ENCODE data around the gene KISS1R.
A peak's percentile ranks its signal among the peaks of the same experiment; 100 is the strongest.

Gene KISS1R

GRCh38 chr19:940591-941291 lies 23.6 kb downstream of the KISS1R start:
- DNase-seq, result peak; percentile 67 to 70

GRCh38 chr19:941292-942132 lies 24.4 kb downstream of the KISS1R start:
- no peak for DNase-seq

GRCh38 chr19:942133-942645 lies 25.1 kb downstream of the KISS1R start:
- no peak for DNase-seq

- DNase-seq, result no peak
Measured at GRCh38 chr19:943551-944170, 26.5 kb downstream of the KISS1R start.

GRCh38 chr19:944171-944567 lies 27.0 kb downstream of the KISS1R start:
- DNase-seq, result no peak

GRCh38 chr19:944663-945241 lies 27.6 kb downstream of the KISS1R start:
- DNase-seq, result no peak

GRCh38 chr19:945401-946252 lies 28.5 kb downstream of the KISS1R start:
- no peak for DNase-seq

- DNase-seq, result no peak
Measured at GRCh38 chr19:947090-947706, 30.1 kb downstream of the KISS1R start.

GRCh38 chr19:947707-948539 lies 30.8 kb downstream of the KISS1R start:
- DNase-seq, result no peak

GRCh38 chr19:948842-949496 lies 31.8 kb downstream of the KISS1R start:
- no peak for DNase-seq

- no peak for DNase-seq
Measured at GRCh38 chr19:950352-951066, 33.4 kb downstream of the KISS1R start.

- no peak for DNase-seq
Measured at GRCh38 chr19:952049-952679, 35.0 kb downstream of the KISS1R start.

GRCh38 chr19:952680-953444 lies 35.7 kb downstream of the KISS1R start:
- DNase-seq, result no peak

- DNase-seq, result no peak
Measured at GRCh38 chr19:953445-954271, 36.5 kb downstream of the KISS1R start.

- no peak for DNase-seq
Measured at GRCh38 chr19:954272-954671, 37.1 kb downstream of the KISS1R start.

GRCh38 chr19:954672-955494 lies 37.8 kb downstream of the KISS1R start:
- DNase-seq, result peak in 1 of 2 experiments; percentile 25

All from activated CD4-positive, alpha-beta T cell treated with anti-CD3 and anti-CD28 coated beads, Interleukin-2, amount 50 U/mL, for 48 hours (primary cell).